Glomerular endothelial cell (primary cell): ENCODE data around the gene COMMD1. TPM values are rescaled to one million over a fixed set of nuclear protein-coding genes. Genes with fewer than 3 reads are reported as not detected.

Experiments
- DNase-seq: peaks from one replicate; pipeline ENCODE4 v3.0.0-alpha.2; 2011; ENCODE audit warnings: low read depth, low spot score; ENCODE audit errors: extremely low read depth
- total RNA-seq: library from RNA; depleted of rRNA; stranded (reverse); fragments of >200 nt; gene quantifications from 2 replicates; pipeline ENCODE4 v1.2.3, GENCODE V29; 2015

COMMD1 gene
- total RNA-seq, 1 donor from 2014 or later, result 35.3 TPM

- DNase-seq, result no peak
These were observed 150.9 kb downstream of the COMMD1 start for GRCh38 chr2:62056341-62056740.

- no peak for DNase-seq
These were observed 159.8 kb downstream of the COMMD1 start for GRCh38 chr2:62065243-62065642.

GRCh38 chr2:62071126-62071598 lies 165.7 kb downstream of the COMMD1 start:
- DNase-seq, result no peak

DNA sequence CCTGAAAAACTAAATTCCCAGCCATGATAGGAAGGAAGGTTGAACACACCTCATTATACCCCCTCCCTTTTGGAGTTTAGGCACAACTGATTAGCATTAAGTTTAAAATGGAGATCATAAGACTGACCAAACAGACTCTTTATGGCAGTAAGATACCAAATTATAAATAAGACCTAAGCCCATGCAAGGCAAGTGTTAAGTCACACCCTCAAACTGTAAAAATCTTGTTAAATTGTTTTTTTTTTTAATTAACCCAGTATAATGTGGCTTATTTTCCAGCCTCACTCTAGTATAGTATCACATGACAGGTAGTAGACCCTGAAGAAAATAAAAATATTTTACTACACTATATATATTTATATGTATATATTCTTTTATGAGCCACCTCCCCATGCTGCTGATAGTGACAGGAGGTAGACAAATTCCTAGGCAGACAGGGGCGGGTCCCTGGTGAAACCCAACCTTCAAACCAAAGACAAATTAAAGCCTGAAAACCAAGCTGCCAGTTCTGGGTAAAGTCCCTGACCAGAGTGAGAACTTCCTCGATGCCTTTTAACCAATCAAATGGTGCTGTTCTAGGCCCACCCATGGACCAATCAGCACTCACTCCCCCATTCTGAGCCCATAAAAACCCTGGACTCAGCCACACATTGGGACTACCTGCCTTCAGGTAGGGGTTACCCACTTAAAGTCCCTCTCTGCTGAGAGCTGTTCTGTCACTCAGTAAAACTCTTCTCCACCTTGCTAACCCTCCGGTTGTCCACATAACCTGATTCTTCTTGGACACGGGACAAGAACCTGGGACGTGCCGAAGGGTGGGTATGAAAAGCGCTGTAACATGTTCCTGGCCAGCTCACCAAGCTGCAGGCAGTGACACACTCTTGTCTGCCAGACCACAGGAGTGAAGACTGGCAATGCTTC lies 166.5 kb downstream of the COMMD1 start:
- DNase-seq, result no peak

DNA sequence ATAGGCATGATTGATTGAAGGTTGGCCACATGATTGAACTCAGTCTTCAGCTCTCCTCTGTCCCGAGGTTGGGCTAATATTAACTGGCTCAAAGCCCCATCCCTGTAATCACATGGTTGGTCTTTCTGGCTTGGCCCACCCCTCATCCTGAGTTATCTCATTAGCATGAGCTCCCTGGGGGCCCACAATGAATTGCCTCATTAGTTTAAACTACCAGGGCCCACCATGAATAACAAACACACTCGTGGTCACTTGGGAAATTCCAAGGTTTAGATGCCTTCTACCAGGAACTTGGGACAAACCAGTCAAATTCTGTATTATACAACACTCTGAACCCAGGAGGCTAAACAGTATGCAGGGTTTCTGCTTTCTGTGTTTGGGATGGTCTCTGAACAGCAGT lies 168.8 kb downstream of the COMMD1 start:
- no peak for DNase-seq

DNA sequence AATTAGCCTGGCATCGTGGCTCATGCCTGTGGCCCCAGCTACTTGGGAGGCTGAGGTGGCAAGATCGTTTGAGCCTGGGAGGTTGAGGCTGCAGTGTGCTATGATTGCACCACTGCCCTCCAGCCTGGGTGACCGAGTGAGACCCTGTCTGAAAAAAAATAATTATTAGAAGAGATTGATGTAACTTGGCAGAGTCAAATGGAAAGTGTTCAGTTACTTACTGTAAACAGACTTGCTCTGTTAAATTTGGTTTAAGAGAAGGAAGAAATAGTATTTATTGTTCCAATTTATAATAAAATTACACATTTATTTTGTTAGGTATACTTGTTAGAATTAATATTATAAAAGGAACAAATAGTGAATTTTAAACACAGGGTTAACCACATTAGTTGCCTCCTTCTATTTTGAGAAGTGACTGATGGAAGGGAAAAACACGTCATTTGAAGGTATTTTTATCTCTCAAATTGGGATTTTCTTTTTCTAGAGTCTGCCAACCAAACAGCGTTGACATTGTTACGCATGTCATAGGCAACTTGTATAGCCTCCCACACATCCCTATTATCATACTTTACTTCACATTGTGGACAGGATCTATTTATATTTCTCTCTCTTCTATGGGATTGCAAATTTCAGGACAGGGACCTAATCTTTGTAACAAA lies 171.6 kb downstream of the COMMD1 start:
- DNase-seq, result no peak

GRCh38 chr2:62084801-62085200 lies 179.3 kb downstream of the COMMD1 start:
- DNase-seq, result no peak

- DNase-seq, result no peak
These were observed 184.2 kb downstream of the COMMD1 start for GRCh38 chr2:62089658-62090057.

- no peak for DNase-seq
These were observed 186.0 kb downstream of the COMMD1 start for GRCh38 chr2:62091471-62091870.

DNA sequence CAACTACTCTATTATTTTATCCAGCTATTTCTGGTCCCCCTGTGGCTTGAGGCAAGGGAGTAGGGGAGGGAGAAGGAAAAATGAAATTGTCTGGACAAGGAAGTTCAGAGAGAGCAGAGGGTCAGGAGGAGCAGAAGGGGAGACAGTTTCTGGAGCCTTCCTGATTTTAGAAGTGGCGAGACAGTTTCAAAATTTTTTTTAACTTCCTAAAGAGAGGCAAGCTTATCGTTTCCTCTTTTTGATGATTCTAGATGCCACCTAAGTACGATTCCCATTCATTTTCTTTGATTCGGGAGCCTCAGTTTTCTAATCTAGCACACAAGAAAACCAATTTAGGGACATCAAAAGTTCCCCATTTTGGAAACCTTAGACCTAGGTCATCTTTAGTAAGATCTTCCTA lies 193.6 kb downstream of the COMMD1 start:
- DNase-seq, result no peak

DNA sequence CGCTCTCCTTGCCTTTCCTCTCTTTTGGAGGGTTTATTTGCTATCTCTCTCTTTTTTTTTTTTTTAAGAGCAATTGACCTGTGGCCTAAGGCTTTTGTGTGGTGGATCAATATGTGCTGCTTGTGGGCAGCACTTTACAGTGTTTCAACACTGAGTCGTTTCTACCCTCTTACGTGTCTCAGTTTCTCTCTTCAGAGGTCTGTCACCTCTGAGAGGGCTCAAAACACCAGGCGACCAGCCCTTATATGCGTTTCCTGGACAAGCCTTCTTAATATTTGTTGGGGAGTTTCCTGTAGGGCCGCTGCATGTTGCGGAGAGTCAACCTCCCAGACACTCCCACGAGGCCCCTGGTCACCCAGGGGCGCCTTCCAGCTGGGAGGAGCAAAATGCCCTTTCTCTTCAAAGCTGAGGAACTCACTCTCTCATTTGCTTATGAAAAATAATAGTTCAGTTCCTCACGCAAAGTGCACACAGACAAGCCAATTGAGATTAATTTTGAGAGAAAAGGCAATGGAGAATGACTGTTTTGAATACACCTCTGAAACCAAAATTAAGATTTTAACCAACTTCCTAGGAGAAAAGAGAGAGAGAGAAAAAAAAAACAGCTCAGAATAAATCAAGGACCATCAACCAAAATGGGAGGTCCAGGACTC lies 194.2 kb downstream of the COMMD1 start:
- DNase-seq, result no peak

GRCh38 chr2:62101886-62102285 lies 196.4 kb downstream of the COMMD1 start:
- no peak for DNase-seq

DNA sequence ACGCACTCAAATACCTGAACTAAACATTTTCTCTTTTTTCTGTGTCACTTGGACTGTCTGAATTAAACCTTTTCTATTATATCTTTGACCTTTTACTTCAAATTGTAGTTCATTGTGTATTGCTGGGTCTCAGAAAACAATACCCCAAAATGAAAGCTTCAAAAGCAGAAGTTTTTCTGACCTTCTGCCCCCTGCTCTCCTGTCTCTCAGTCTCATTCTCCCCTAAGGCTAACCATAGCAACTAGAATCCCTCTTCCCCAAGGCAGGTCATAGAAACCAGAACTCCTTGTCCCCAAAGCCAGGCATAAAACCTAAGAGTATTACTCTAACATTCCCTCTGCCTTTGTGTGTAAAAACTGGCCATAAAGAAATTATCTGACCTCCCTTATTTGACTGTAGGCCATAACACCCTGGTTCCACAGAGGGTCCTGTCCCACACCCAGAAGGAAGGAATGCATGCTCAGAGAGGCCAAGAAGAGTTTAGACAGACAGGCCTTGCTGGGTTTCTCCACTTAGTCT lies 197.0 kb downstream of the COMMD1 start:
- DNase-seq, result no peak

DNA sequence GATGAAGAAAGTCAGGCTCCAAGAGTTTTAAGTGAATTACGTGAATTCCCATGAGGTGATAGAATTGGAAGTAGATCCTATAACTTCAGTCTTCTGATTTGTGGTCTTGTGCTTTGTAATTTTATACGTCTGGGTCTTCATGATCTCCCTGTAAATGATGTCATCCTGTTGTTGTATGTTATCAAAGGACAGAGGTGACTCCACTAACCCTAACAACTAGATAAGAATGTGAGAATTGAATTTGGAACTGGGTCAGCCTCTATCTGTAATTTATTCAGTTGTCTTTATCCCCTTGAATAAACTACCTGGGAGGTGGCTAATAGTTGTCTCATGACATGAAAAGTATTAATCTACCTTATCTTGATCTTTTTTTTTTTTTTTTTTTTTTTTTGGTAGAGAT lies 204.1 kb downstream of the COMMD1 start:
- DNase-seq, result no peak

- no peak for DNase-seq
These were observed 205.0 kb downstream of the COMMD1 start for GRCh38 chr2:62110415-62111025.

DNA sequence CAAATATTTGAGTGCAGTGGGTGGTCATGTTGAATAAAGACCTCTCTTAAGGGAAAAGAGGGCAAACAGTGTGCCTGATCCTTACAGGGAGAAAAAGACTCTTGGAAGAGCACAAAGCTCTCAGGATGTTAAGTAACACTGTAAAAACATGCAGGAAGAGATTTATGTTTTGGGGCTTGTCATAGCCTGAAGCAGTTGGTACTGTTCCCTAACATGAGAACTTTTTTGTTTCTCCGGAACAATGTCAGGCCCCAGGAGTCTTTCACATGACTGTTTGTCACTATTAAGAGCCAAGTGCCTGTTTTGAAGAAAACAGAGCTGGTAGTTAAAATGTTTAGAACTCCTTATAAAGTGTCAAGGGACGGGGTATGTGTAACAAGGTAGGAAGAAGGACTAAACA lies 206.7 kb downstream of the COMMD1 start:
- DNase-seq, result no peak

DNA sequence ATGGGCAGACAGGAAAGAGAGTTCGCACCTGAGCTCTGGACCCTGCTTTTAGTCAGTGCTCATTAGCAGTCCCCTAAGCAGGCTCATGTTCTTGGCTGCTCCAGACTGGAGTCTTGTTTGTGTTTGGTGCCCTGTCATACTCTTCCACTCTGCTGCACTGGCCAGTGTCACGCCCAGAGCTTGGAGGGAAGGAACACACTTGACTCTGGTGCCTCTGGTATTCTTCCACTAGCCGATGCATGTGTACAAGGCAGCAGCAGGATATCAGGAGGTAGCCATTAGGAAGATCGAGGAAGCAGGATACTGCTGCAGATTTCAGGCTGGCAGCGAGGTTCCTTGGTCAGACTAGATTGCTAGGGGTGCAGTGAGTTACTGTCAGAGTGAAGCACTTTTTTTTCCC lies 209.1 kb downstream of the COMMD1 start:
- no peak for DNase-seq

GRCh38 chr2:62116983-62117382 lies 211.5 kb downstream of the COMMD1 start:
- DNase-seq, result no peak

- no peak for DNase-seq
These were observed 212.7 kb downstream of the COMMD1 start for GRCh38 chr2:62118160-62118559.

- no peak for DNase-seq
These were observed 214.0 kb downstream of the COMMD1 start for GRCh38 chr2:62119311-62119974.
